Measurements from ENCODE around the gene GEMIN2. TPM values are rescaled to one million over a fixed set of nuclear protein-coding genes. Genes with fewer than 3 reads are reported as not detected.
"Not testable (repeated sequence)": the region's sequence is repeated elsewhere in the genome, so short reads cannot be mapped to it uniquely, and the experiment has no call there.

Gene GEMIN2, protein sequence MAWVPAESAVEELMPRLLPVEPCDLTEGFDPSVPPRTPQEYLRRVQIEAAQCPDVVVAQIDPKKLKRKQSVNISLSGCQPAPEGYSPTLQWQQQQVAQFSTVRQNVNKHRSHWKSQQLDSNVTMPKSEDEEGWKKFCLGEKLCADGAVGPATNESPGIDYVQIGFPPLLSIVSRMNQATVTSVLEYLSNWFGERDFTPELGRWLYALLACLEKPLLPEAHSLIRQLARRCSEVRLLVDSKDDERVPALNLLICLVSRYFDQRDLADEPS
- 29.0 TPM for total RNA-seq
- 10 to 100 TPM; 16.0 to 21.5 (median 17.7) TPM for polyA plus RNA-seq (ENCODE audit: insufficient read depth in 1 of 8, insufficient read length in 8 of 8, low replicate concordance in 1 of 8)
- long read RNA-seq, donor 1, partial matches to known transcripts: 0 of 1 reads
- long read RNA-seq, donor 1, other reads (novel, unspliced or antisense): 0 of 1 reads
- long read RNA-seq, donor 2, partial matches to known transcripts: 0 of 1 reads
- long read RNA-seq, donor 2, other reads (novel, unspliced or antisense): 0 of 1 reads
- long read RNA-seq, donor 3, partial matches to known transcripts: 0 of 6 reads
- long read RNA-seq, donor 3, other reads (novel, unspliced or antisense): 0 of 6 reads
- long read RNA-seq, donor 4, partial matches to known transcripts: 0 of 3 reads
- long read RNA-seq, donor 4, other reads (novel, unspliced or antisense): 0 of 3 reads
- long read RNA-seq, donor 5, transcript GEMIN2-202 (10 exons, 1,420 nt): major isoform, 5 of 18 reads
- long read RNA-seq, donor 5, partial matches to known transcripts: 10 of 18 reads
- long read RNA-seq, donor 5, other reads (novel, unspliced or antisense): 0 of 18 reads
- long read RNA-seq, donor 6, transcript GEMIN2-202 (10 exons, 1,420 nt): major isoform, 9 of 17 reads
- long read RNA-seq, donor 6, partial matches to known transcripts: 0 of 17 reads
- long read RNA-seq, donor 6, other reads (novel, unspliced or antisense): 0 of 17 reads
- long read RNA-seq, donor 7, transcript GEMIN2-202 (10 exons, 1,420 nt): major isoform, 11 of 15 reads
- long read RNA-seq, donor 7, partial matches to known transcripts: 0 of 15 reads
- long read RNA-seq, donor 7, other reads (novel, unspliced or antisense): 0 of 15 reads
- long read RNA-seq, donor 8, transcript GEMIN2-202 (10 exons, 1,420 nt): major isoform, 6 of 13 reads
- long read RNA-seq, donor 8, partial matches to known transcripts: 0 of 13 reads
- long read RNA-seq, donor 8, other reads (novel, unspliced or antisense): 0 of 13 reads
- long read RNA-seq, donor 9, transcript GEMIN2-202 (10 exons, 1,420 nt): major isoform, 7 of 15 reads
- long read RNA-seq, donor 9, partial matches to known transcripts: 5 of 15 reads
- long read RNA-seq, donor 9, other reads (novel, unspliced or antisense): 0 of 15 reads
- long read RNA-seq, donor 10, transcript GEMIN2-202 (10 exons, 1,420 nt): major isoform, 7 of 19 reads
- long read RNA-seq, donor 10, partial matches to known transcripts: 0 of 19 reads
- long read RNA-seq, donor 10, other reads (novel, unspliced or antisense): 7 of 19 reads
- long read RNA-seq, donor 11, transcript GEMIN2-202 (10 exons, 1,420 nt): major isoform, 7 of 11 reads
- long read RNA-seq, donor 11, partial matches to known transcripts: 0 of 11 reads
- long read RNA-seq, donor 11, other reads (novel, unspliced or antisense): 0 of 11 reads

DNA sequence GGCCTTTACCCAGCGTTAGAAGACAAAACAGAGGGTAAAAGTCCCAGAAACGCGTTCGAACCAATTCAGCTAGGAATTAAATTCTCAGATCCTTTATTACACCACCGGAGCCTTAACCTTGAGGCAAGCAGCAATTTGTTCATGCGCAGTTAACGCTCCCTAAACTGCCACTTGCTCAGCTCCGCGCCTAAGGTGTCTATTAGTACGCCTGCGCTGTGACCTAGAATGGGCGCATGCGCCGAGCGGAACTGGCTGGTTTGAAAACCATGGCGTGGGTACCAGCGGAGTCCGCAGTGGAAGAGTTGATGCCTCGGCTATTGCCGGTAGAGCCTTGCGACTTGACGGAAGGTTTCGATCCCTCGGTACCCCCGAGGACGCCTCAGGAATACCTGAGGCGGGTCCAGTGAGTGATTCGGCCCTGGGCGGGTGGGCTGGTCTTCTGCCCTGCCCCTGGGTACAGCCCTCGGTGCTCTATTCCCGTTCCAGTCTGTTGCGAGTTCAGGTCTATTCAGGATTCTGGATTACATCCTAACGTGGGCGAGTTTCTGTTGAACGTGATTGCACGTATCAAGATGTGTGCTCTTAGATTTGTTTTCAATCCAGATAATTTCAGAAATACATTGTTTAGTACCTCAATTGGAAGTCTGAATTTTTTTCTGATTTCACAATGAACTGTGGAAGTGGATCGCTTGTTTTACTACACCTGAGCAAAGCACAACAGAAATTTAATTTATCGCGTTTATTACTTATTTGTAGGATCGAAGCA, at the start of gene GEMIN2:
GEMIN2 (plus strand) TSS at position 251 of the 766 bp plus-strand sequence; CDS start at position 267, 16 bp downstream.
- peak within 1 kb of the TSS; percentile 87 for H3K4me3 ChIP-seq (ENCODE audit: low read length)

DNA sequence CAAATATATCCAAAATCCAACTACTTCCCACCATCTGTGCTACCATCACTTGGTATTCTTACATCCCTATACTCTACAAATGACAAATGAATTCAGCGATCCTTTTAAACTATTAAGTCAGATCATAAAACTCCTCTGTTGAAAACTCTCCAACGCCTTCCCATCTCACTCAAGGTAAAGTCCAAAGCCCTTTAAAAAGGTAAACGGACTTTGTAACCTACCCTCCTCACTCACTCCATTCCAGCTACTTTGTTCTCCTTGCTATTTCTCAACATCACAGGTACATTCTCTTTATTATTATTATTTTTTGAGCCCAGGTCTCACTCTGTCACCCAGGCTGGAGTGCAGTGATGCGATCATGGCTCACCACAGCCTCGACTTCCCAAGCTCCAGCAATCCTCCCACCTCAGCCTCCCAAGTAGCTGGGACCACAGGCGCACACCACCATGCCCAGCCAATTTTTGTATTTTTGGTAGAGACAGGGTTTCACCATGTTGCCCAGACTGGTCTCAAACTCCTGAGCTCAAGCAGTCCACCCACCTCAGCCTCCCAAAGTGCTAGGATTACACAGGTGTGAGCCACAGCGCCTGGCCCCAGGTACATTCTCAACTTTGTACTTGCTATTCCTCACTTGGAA, 44.8 kb upstream of the GEMIN2 start:
- H3K36me3 ChIP-seq (ENCODE audit: control insufficient read depth, insufficient read depth, low read length): peaks cover 30% of the 10 kb centered on the region
- not testable (repeated sequence) for DNase-seq
- 97% methylated on average over 7 of the region's 7 CpGs for WGBS (ENCODE audit: insufficient coverage)

More for the DNA sequence above, at the start of gene GEMIN2:
- H3K27ac ChIP-seq (ENCODE audit: low read length): peak within 1 kb of the TSS; percentile 80
- H3K27me3 ChIP-seq (ENCODE audit: control insufficient read depth, insufficient read depth, low read length): no peaks in the 10 kb centered on the region
- H3K4me1 ChIP-seq (ENCODE audit: control insufficient read depth, insufficient read depth, low read length): peaks cover 3% of the 10 kb centered on the region
- peak; percentile 97 for DNase-seq
- under 1% methylated on average over 30 of the region's 40 CpGs for WGBS (ENCODE audit: insufficient coverage)
- H3K9me3 ChIP-seq (replicated peaks; ENCODE audit: control insufficient read depth, low read depth, low read length): no peaks in the 10 kb centered on the region
- H3K36me3 ChIP-seq (ENCODE audit: control insufficient read depth, insufficient read depth, low read length): peaks cover 5% of the 10 kb centered on the region

DNA sequence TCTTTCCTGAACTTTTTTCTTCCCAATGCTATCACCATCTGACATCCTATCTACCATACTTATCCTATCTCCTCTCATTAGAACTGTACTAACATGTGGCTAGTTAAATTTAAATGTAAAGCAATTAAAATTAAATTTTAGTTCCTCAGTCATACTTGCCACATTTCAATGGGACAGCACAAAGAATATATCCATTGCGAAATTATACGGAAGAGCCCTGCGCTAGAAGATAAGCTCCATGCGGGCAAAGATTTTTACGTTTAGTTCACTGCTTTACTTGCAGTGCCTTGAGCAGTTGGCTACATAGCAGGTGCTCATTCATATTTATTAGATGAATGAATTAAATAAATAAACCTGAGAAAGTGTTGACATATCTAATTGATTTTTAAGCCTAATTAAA, 44.2 kb upstream of the GEMIN2 start:
- H3K9me3 ChIP-seq (replicated peaks; ENCODE audit: control insufficient read depth, low read depth, low read length): no peaks in the 10 kb centered on the region
- no peaks in the 10 kb centered on the region for H3K4me1 ChIP-seq (ENCODE audit: control insufficient read depth, insufficient read depth, low read length)
- H3K27me3 ChIP-seq (ENCODE audit: control insufficient read depth, insufficient read depth, low read length): no peaks in the 10 kb centered on the region
- H3K27ac ChIP-seq (ENCODE audit: low read length): no peak overlapping the region
- peaks cover 27% of the 10 kb centered on the region for H3K36me3 ChIP-seq (ENCODE audit: control insufficient read depth, insufficient read depth, low read length)
- H3K4me3 ChIP-seq (ENCODE audit: low read length): no peak overlapping the region
- no peak for DNase-seq
- 100% methylated on average over 3 of the region's 5 CpGs for WGBS (ENCODE audit: insufficient coverage)

More for the DNA sequence above, 44.8 kb upstream of the GEMIN2 start:
- not testable (repeated sequence) for H3K27ac ChIP-seq (ENCODE audit: low read length); H3K9me3 ChIP-seq (replicated peaks; ENCODE audit: control insufficient read depth, low read depth, low read length); H3K4me1 ChIP-seq (ENCODE audit: control insufficient read depth, insufficient read depth, low read length); H3K4me3 ChIP-seq (ENCODE audit: low read length); H3K27me3 ChIP-seq (ENCODE audit: control insufficient read depth, insufficient read depth, low read length)

DNA sequence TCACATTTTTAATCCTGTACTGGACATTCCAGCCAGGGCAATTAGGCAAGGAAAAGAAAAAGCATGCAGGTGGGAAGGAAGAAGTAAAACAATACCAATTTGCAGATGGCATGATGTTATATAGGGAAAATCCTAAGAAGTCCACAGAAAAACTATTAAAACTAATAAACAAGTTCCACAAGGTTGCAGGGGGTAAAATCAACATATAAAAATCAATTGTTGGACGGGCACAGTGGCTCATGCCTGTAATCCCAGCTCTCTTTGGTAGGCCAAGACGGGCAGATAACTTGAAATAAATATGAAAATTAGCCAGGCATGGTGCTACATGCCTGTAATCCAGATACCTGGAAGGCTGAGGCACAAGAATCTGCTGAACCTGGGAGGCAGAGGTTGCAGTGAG, 43.0 kb upstream of the GEMIN2 start:
- Histone ChIP-seq H3K36me3 (ENCODE audit: control insufficient read depth, insufficient read depth, low read length) (peaks cover 22% of the 10 kb centered on the region), H3K4me1 (ENCODE audit: control insufficient read depth, insufficient read depth, low read length) (no peaks in the 10 kb centered on the region), H3K9me3 (replicated peaks; ENCODE audit: control insufficient read depth, low read depth, low read length) (no peaks in the 10 kb centered on the region), H3K27me3 (ENCODE audit: control insufficient read depth, insufficient read depth, low read length) (no peaks in the 10 kb centered on the region), H3K4me3 (ENCODE audit: low read length) (no peak overlapping the region), H3K27ac (ENCODE audit: low read length) (no peak overlapping the region)
- DNase-seq: no peak
- WGBS (ENCODE audit: insufficient coverage): 86% methylated on average over 1 of the region's 2 CpGs

DNA sequence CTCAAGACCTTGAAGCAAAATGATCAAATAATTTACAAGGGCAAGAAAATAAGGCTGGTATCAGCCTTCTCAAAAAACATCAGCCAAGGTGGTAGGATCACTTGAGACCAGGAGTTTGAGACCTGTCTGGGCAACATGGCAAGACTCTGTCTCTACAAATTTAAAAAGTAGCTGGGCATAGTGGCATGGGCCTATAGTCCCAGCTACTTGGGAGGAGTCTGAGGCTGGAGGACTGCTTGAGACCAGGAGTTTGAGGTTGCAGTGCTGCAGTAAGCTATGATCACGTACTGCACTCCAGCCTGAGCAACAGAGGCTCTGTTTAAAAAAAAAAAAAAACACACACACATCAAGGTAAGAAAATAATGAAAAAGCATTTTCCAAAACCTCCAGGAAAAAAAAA, 33.2 kb upstream of the GEMIN2 start:
- Histone ChIP-seq H3K36me3 (ENCODE audit: control insufficient read depth, insufficient read depth, low read length) (peaks cover 43% of the 10 kb centered on the region), H3K4me3 (ENCODE audit: low read length) (no peak overlapping the region)
- no peak for DNase-seq

DNA sequence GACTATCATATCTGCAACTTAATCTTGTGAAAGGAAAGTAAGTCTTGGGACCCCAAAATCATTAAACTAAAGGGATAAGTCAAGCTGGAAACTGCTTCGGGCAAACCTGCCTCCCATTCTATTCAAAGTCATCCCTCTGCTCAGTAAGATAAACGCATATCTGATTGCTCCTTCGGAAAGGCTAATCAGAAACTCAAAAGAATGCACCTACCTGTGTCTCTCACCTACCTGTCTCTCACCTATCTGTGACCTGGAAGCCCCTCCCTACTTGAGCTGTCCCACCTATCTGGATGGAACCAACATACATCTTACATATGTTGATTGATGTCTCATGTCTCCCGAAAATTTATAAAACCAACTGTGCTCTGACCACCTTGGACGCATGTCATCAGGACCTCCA, 31.0 kb upstream of the GEMIN2 start:
- H3K36me3 ChIP-seq (ENCODE audit: control insufficient read depth, insufficient read depth, low read length): peaks cover 43% of the 10 kb centered on the region
- H3K9me3 ChIP-seq (replicated peaks; ENCODE audit: control insufficient read depth, low read depth, low read length): no peaks in the 10 kb centered on the region
- DNase-seq: no peak
- H3K4me3 ChIP-seq (ENCODE audit: low read length): no peak overlapping the region
- no peak overlapping the region for H3K27ac ChIP-seq (ENCODE audit: low read length)
- 56% methylated on average over 3 of the region's 5 CpGs for WGBS (ENCODE audit: insufficient coverage)
- H3K27me3 ChIP-seq (ENCODE audit: control insufficient read depth, insufficient read depth, low read length): no peaks in the 10 kb centered on the region
- H3K4me1 ChIP-seq (ENCODE audit: control insufficient read depth, insufficient read depth, low read length): no peaks in the 10 kb centered on the region

More for the DNA sequence above, 33.2 kb upstream of the GEMIN2 start:
- Histone ChIP-seq H3K9me3 (replicated peaks; ENCODE audit: control insufficient read depth, low read depth, low read length) (no peaks in the 10 kb centered on the region), H3K27ac (ENCODE audit: low read length) (no peak overlapping the region), H3K27me3 (ENCODE audit: control insufficient read depth, insufficient read depth, low read length) (no peaks in the 10 kb centered on the region), H3K4me1 (ENCODE audit: control insufficient read depth, insufficient read depth, low read length) (no peaks in the 10 kb centered on the region)
- WGBS (ENCODE audit: insufficient coverage): no CpG with 5 or more reads among the region's 1 CpG

DNA sequence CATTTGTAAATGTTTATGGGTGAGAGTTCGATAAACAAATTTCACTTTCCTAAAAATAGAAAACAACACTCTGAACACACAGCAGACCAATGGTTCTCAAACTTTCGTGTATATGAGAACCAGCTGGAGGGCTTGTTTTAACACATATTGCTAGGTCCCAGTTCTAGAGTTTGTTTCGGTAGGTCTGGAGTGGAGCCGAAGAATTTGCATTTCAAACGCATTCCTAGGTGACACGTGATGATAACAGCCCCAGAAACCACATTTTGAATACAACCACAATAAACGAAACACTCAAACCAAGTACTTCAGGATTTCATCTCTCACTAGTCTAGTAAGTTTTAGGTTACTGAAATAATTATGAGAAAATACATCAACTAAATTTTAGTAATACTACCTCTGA, 28.2 kb upstream of the GEMIN2 start:
- Histone ChIP-seq H3K36me3 (ENCODE audit: control insufficient read depth, insufficient read depth, low read length) (peaks cover 49% of the 10 kb centered on the region), H3K4me1 (ENCODE audit: control insufficient read depth, insufficient read depth, low read length) (no peaks in the 10 kb centered on the region), H3K27ac (ENCODE audit: low read length) (no peak overlapping the region), H3K9me3 (replicated peaks; ENCODE audit: control insufficient read depth, low read depth, low read length) (no peaks in the 10 kb centered on the region), H3K4me3 (ENCODE audit: low read length) (no peak overlapping the region), H3K27me3 (ENCODE audit: control insufficient read depth, insufficient read depth, low read length) (no peaks in the 10 kb centered on the region)
- 100% methylated on average over 2 of the region's 7 CpGs for WGBS (ENCODE audit: insufficient coverage)
- no peak for DNase-seq

DNA sequence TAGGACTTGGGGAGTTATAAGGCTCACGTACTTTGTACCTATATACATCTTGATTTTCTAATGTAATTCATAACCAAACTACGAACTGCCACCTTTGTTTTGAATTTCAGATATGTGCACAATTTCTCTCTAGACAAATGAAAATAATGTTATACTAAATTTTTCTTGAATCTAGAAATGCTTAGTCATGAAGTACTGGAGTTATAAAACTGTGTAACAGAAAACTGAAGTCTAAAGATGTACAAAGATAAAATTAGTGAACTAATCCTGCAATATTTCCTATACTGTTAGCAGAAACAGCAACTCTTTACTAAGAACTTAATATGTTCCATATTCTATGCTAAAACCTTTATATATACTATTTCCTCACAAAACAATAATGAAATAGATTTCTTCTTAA, 26.6 kb upstream of the GEMIN2 start:
- no peak overlapping the region for H3K4me3 ChIP-seq (ENCODE audit: low read length)
- H3K9me3 ChIP-seq (replicated peaks; ENCODE audit: control insufficient read depth, low read depth, low read length): no peaks in the 10 kb centered on the region
- no peaks in the 10 kb centered on the region for H3K4me1 ChIP-seq (ENCODE audit: control insufficient read depth, insufficient read depth, low read length)
- no CpG with 5 or more reads among the region's 2 CpGs for WGBS (ENCODE audit: insufficient coverage)
- peaks cover 51% of the 10 kb centered on the region for H3K36me3 ChIP-seq (ENCODE audit: control insufficient read depth, insufficient read depth, low read length)
- H3K27me3 ChIP-seq (ENCODE audit: control insufficient read depth, insufficient read depth, low read length): no peaks in the 10 kb centered on the region
- DNase-seq: no peak
- H3K27ac ChIP-seq (ENCODE audit: low read length): no peak overlapping the region
